ENCODE data around the gene DNAH3.

DNAH3 gene

GRCh38 chr16:20887207-20887606, 263.4 kb downstream of the DNAH3 start:
- Histone ChIP-seq H3K36me3 (ENCODE audit: insufficient read depth, low read length) (no peaks in the 10 kb centered on the region), H3K27ac (no peak overlapping the region), H3K4me3 (no peak overlapping the region), H3K9me3 (ENCODE audit: low read depth, low read length) (no peaks in the 10 kb centered on the region), H3K9ac (ENCODE audit: insufficient read length) (no peak overlapping the region)
- DNase-seq (ENCODE audit: low read depth, low spot score): no peak
- TF ChIP-seq EZH2 (IDR thresholded peaks at IDR 0.05) (no peak), POLR2AphosphoS5 (IDR thresholded peaks at IDR 0.05; ENCODE audit: borderline replicate concordance, low read depth, low read length) (no peak), FOXP2 (optimal IDR thresholded peaks at IDR 0.05; ENCODE audit: control extremely low read depth, extremely low read length, insufficient read depth) (no peak)

- no peak overlapping the region for H3K9ac ChIP-seq (ENCODE audit: insufficient read length)
- TF ChIP-seq EZH2 (IDR thresholded peaks at IDR 0.05) (no peak), POLR2AphosphoS5 (IDR thresholded peaks at IDR 0.05; ENCODE audit: borderline replicate concordance, low read depth, low read length) (no peak), FOXP2 (optimal IDR thresholded peaks at IDR 0.05; ENCODE audit: control extremely low read depth, extremely low read length, insufficient read depth) (no peak)
- no peaks in the 10 kb centered on the region for H3K9me3 ChIP-seq (ENCODE audit: low read depth, low read length)
- DNase-seq (ENCODE audit: low read depth, low spot score): no peak
- H3K27ac ChIP-seq: no peak overlapping the region
- no peak overlapping the region for H3K4me3 ChIP-seq
- H3K36me3 ChIP-seq (ENCODE audit: insufficient read depth, low read length): no peaks in the 10 kb centered on the region
These were observed 264.3 kb downstream of the DNAH3 start for GRCh38 chr16:20886320-20886719.

- DNase-seq (ENCODE audit: low read depth, low spot score): no peak
- H3K9me3 ChIP-seq (ENCODE audit: low read depth, low read length): no peaks in the 10 kb centered on the region
- H3K4me3 ChIP-seq: no peak overlapping the region
- H3K36me3 ChIP-seq (ENCODE audit: insufficient read depth, low read length): no peaks in the 10 kb centered on the region
- TF ChIP-seq EZH2 (IDR thresholded peaks at IDR 0.05) (no peak), FOXP2 (optimal IDR thresholded peaks at IDR 0.05; ENCODE audit: control extremely low read depth, extremely low read length, insufficient read depth) (no peak), POLR2AphosphoS5 (IDR thresholded peaks at IDR 0.05; ENCODE audit: borderline replicate concordance, low read depth, low read length) (no peak)
- no peak overlapping the region for H3K9ac ChIP-seq (ENCODE audit: insufficient read length)
- no peak overlapping the region for H3K27ac ChIP-seq
These were observed 266.4 kb downstream of the DNAH3 start for GRCh38 chr16:20884240-20884556.

- Histone ChIP-seq H3K36me3 (ENCODE audit: insufficient read depth, low read length) (no peaks in the 10 kb centered on the region), H3K27ac (no peak overlapping the region)
- no peak for DNase-seq (ENCODE audit: low read depth, low spot score)
These were observed 266.9 kb downstream of the DNAH3 start for GRCh38 chr16:20883554-20884239.

More at GRCh38 chr16:20883554-20884239, 266.9 kb downstream of the DNAH3 start:
- TF ChIP-seq EZH2 (IDR thresholded peaks at IDR 0.05) (no peak), POLR2AphosphoS5 (IDR thresholded peaks at IDR 0.05; ENCODE audit: borderline replicate concordance, low read depth, low read length) (no peak), FOXP2 (optimal IDR thresholded peaks at IDR 0.05; ENCODE audit: control extremely low read depth, extremely low read length, insufficient read depth) (no peak)
- no peak overlapping the region for H3K9ac ChIP-seq (ENCODE audit: insufficient read length)
- no peaks in the 10 kb centered on the region for H3K9me3 ChIP-seq (ENCODE audit: low read depth, low read length)
- H3K4me3 ChIP-seq: no peak overlapping the region

All from SK-N-MC (cell line).